ENCODE measurements around the gene ACACB. TPM values are rescaled to one million over a fixed set of nuclear protein-coding genes. Genes with fewer than 3 reads are reported as not detected.

ACACB gene
- total and polyA plus RNA-seq, 2 donors (not counting 3 experiments of a cell fraction or from before 2014, with no cell fraction given): 1.3 to 5.7 TPM

GRCh38 chr12:109147954-109148353 lies 31.6 kb downstream of the ACACB start:
- no peak overlapping the region for H3K4me2 ChIP-seq (ENCODE audit: insufficient read depth, low read length)
- no peaks in the 10 kb centered on the region for H3K4me1 ChIP-seq (ENCODE audit: control insufficient read depth, extremely low read depth, insufficient read depth, low read length)
- H3K36me3 ChIP-seq (ENCODE audit: control insufficient read depth in 2 of 2, extremely low read depth in 1 of 2, insufficient read depth in 2 of 2, low read length in 2 of 2): no peaks in the 10 kb centered on the region
- H3K27ac ChIP-seq (ENCODE audit: insufficient read depth, low read depth, low read length): no peak overlapping the region
- no peak overlapping the region for H3K4me3 ChIP-seq (replicated peaks in 1 of 3; ENCODE audit: insufficient read depth in 1 of 3, low read depth in 1 of 3, low read length in 3 of 3)
- intact Hi-C loops (cut with micrococcal nuclease): no loop called here
- no peaks in the 10 kb centered on the region for H3K9me3 ChIP-seq (replicated peaks; ENCODE audit: control insufficient read depth, insufficient read depth, low read length)
- no peaks in the 10 kb centered on the region for H3K9me1 ChIP-seq (replicated peaks; ENCODE audit: control insufficient read depth, extremely low read depth, insufficient read depth, low read length)
- no TSS peak for BruUV-seq (replicated peaks)
- POLR2A ChIA-PET: no interaction called here
- TF ChIP-seq MYC (IDR thresholded peaks at IDR 0.05; ENCODE audit: low read depth, low read length) (no peak), EZH2 (IDR thresholded peaks at IDR 0.05; ENCODE audit: borderline replicate concordance, low read depth, low read length, severe bottlenecking) (no peak), GATA2 (IDR thresholded peaks at IDR 0.05; ENCODE audit: insufficient read depth, insufficient read length, low read depth, low read length) (no peak), POLR2AphosphoS5 (IDR thresholded peaks at IDR 0.05; ENCODE audit: insufficient read depth, low read depth, low read length) (no peak), CTCF (IDR thresholded peaks at IDR 0.05; ENCODE audit: extremely low read depth in 1 of 2, insufficient read depth in 1 of 2, low read depth in 1 of 2, low read length in 2 of 2) (no peak), MAX (IDR thresholded peaks at IDR 0.05; ENCODE audit: insufficient read depth, insufficient read length) (no peak), POLR2A (IDR thresholded peaks at IDR 0.05; ENCODE audit: low read depth, low read length) (no peak), FOS (IDR thresholded peaks at IDR 0.05; ENCODE audit: borderline replicate concordance, insufficient read depth, low read length) (no peak), JUN (IDR thresholded peaks at IDR 0.05; ENCODE audit: borderline replicate concordance, insufficient read depth, insufficient read length, low read depth) (no peak)
- no peaks in the 10 kb centered on the region for H4K20me1 ChIP-seq (replicated peaks; ENCODE audit: control insufficient read depth, extremely low read depth, insufficient read depth, low read length)
- no peaks in the 10 kb centered on the region for H3K79me2 ChIP-seq (ENCODE audit: control insufficient read depth, insufficient read depth, low read length)
- H3K27me3 ChIP-seq (ENCODE audit: control insufficient read depth in 2 of 2, insufficient read depth in 2 of 2, low read length in 2 of 2): peaks cover 2 to 3% of the 10 kb centered on the region in 2 experiments
- no peak for FAIRE-seq
- no peak overlapping the region for H2AFZ ChIP-seq (ENCODE audit: low read depth, low read length)
- dilution Hi-C loops (cut with MboI; ENCODE audit: extremely low pct_ligation_motif_present, low sequenced_read_pairs): no loop called here
- no peak overlapping the region for H3K9ac ChIP-seq (replicated peaks; ENCODE audit: extremely low read depth, insufficient read depth, low read length)
- CTCF ChIA-PET: interaction anchor here (2.3 kb wide), 1 partner anchor 36 kb away, joined by 10 read pairs; no protein-coding TSS in a partner anchor
- DNase-seq (ENCODE audit: low read depth, low spot score): no peak

All from endothelial cell of umbilical vein (primary cell).